Stomach (tissue), 19 donors: ENCODE measurements around the gene KMT5C. TPM values are rescaled to one million over a fixed set of nuclear protein-coding genes. Genes with fewer than 3 reads are reported as not detected.

Experiments
- DNase-seq, 2 donors: peaks; one replicate each; pipeline versions ENCODE4 v3.0.0 to v3.0.0-alpha.2; 2013 to 2019
- H3K27ac ChIP-seq, 5 donors: fragments of 200-600 bp in 4 of 5; sonication (generic) in 4 of 5; one replicate each; pipeline ENCODE4 v1.5.1; 2013 to 2019; ENCODE audit warnings: mild to moderate bottlenecking in 1 of 5, moderate library complexity in 1 of 5
- H3K27me3 ChIP-seq, 3 donors: fragments of 200-600 bp; sonication (generic); one replicate each; pipeline ENCODE4 v1.5.1; 2017 to 2019; ENCODE audit warnings: mixed run types in 1 of 3
- H3K36me3 ChIP-seq, 4 donors: fragments of 200-600 bp; sonication (generic); 1 replicate in 3 of 4; 2 replicates in 1 of 4; pipeline ENCODE4 v1.5.1; 2016 to 2019
- H3K4me1 ChIP-seq, 4 donors: fragments of 200-600 bp; sonication (generic); one replicate each; pipeline ENCODE4 v1.5.1; 2016 to 2019
- H3K4me3 ChIP-seq, 4 donors: fragments of 200-600 bp; sonication (generic) in 3 of 4; one replicate each; pipeline ENCODE4 v1.5.1; 2016 to 2019; ENCODE audit warnings: mild to moderate bottlenecking in 1 of 4
- H3K9me3 ChIP-seq, 4 donors: fragments of 200-600 bp; sonication (generic); one replicate each; pipeline ENCODE4 v1.5.1; 2016 to 2019
- CTCF ChIP-seq, 7 experiments: fragments of 450-650 bp in 4 of 7; fragments of 200-600 bp in 3 of 7; sonication (generic) in 3 of 7; IDR thresholded peaks; one replicate each; pipeline ENCODE4 v1.5.1; 2016 to 2019; ENCODE audit warnings: antibody characterized with exemption in 7 of 7, control low read depth in 2 of 7, mild to moderate bottlenecking in 1 of 7
- EP300 ChIP-seq: sonication (generic); formaldehyde crosslinking; IDR thresholded peaks from one replicate; pipeline ENCODE4 v1.6.1; 2017; ENCODE audit warnings: antibody characterized with exemption
- POLR2A ChIP-seq, 4 donors: fragments of 450-650 bp; IDR thresholded peaks; one replicate each; pipeline ENCODE4 v1.6.1; 2016; ENCODE audit warnings: antibody characterized with exemption in 4 of 4, control low read depth in 2 of 4, mild to moderate bottlenecking in 1 of 4, moderate library complexity in 1 of 4
- POLR2AphosphoS5 ChIP-seq, 3 donors: sonication (generic); formaldehyde crosslinking; IDR thresholded peaks; one replicate each; pipeline ENCODE4 v1.6.1; 2016; ENCODE audit warnings: antibody characterized with exemption in 3 of 3
- WGBS, 5 donors: extraction: QIAGEN DNeasy Blood & Tissue Kit in 3 of 5; methylation state at CpG; one replicate each; pipeline versions ENCODE4 v1.1.5 to v1.1.7; 2013 to 2018; 5-methylcytosine and 5-hydroxymethylcytosine counted together
- intact Hi-C: fragments of 100-400 bp; cut with DNase I; formaldehyde crosslinking; loops from one replicate; pipeline ENCODE4 v1.15.1; 2023; ENCODE audit warnings: low total_unique reads
- long read RNA-seq, 10 donors: transcript quantifications; one replicate each; lab custom pipeline, GENCODE V29; 2026
- polyA plus RNA-seq, 3 donors: library from polyadenylated mRNA; stranded (reverse); fragments of 200-250 nt; gene quantifications; one replicate each; pipeline ENCODE4 v1.2.3, GENCODE V29; 2013
- total RNA-seq, 5 donors: library from RNA; depleted of rRNA; stranded (reverse); fragments of >200 nt; gene quantifications; one replicate each; pipeline versions ENCODE4 v1.1.0 to v1.2.3, GENCODE V29; 2014 to 2016
- donor health status: healthy with polysubstance abuse.
- donor health status: Bipolar disorder and iron deficiency.
- donor health status: healthy.

Gene KMT5C
- total RNA-seq (100 to 1,000 TPM in 2 of 5 donors, 10 to 100 TPM in 2, 1 to 10 TPM in 1; 4.1 to 122 (median 27.7) TPM), polyA plus RNA-seq (1 to 10 TPM; 2.7 to 7.4 (median 5.5) TPM)
- long read RNA-seq, donor 1, partial matches to known transcripts, result 0 of 4 reads
- long read RNA-seq, donor 1, other reads (novel, unspliced or antisense), result 0 of 4 reads
- long read RNA-seq, donor 2, partial matches to known transcripts, result 0 of 2 reads
- long read RNA-seq, donor 2, other reads (novel, unspliced or antisense), result 0 of 2 reads
- long read RNA-seq, donor 3, partial matches to known transcripts, result 0 of 1 reads
- long read RNA-seq, donor 3, other reads (novel, unspliced or antisense), result 0 of 1 reads
- long read RNA-seq, donor 4, result 0 reads
- long read RNA-seq, donor 5, partial matches to known transcripts, result 0 of 3 reads
- long read RNA-seq, donor 5, other reads (novel, unspliced or antisense), result 0 of 3 reads
- long read RNA-seq, donor 6, partial matches to known transcripts, result 0 of 3 reads
- long read RNA-seq, donor 6, other reads (novel, unspliced or antisense), result 0 of 3 reads
- long read RNA-seq, donor 7, partial matches to known transcripts, result 0 of 2 reads
- long read RNA-seq, donor 7, other reads (novel, unspliced or antisense), result 0 of 2 reads
- long read RNA-seq, donor 8, partial matches to known transcripts, result 0 of 1 reads
- long read RNA-seq, donor 8, other reads (novel, unspliced or antisense), result 0 of 1 reads
- long read RNA-seq, donor 9, result 0 reads
- long read RNA-seq, donor 10, partial matches to known transcripts, result 0 of 1 reads
- long read RNA-seq, donor 10, other reads (novel, unspliced or antisense), result 0 of 1 reads

- 0 to 1% (median 0%) methylated on average over 25 to 63 of the region's 63 CpGs for WGBS, 5 donors
- intact Hi-C loops, result no loop called here
- peak; percentile 100 for DNase-seq
Measured at GRCh38 chr19:55339105-55339888, at the start of gene KMT5C. Gene KMT5C, plus strand, starts transcription at chr19:55339876. Its CDS starts 2,061 bp downstream, at chr19:55341937.

DNA sequence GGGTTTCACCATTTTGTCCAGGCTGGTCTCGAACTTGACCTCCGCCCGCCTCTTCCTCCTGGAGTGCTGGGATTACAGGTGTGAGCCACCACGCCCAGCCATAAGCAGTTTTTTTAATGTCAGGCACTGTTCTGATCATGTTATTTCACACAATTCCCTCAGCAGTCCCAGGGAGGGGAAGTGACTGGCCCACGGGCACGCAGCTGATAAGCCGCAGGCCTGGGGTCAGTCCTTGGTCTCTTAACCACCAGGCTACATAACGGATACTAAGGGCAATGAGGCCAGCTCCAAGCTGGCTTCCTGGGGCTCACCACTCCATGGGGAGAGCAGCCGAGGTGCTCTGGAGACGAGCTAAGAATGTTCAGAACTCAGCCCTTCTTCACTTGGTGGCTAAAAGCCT lies 42.4 kb upstream of the KMT5C start:
- 80 to 91% (median 83%) methylated on average over 10 of the region's 10 CpGs for WGBS, 5 donors
- peaks cover 0 to 33% (median 4%) of the 10 kb centered on the region in 4 donors for H3K36me3 ChIP-seq
- no peaks in the 10 kb centered on the region for H3K9me3 ChIP-seq
- H3K4me3 ChIP-seq, result no peak overlapping the region
- intact Hi-C loops, result no loop called here
- peaks cover 0 to 7% (median 0%) of the 10 kb centered on the region in 3 donors for H3K27me3 ChIP-seq
- no peak for TF ChIP-seq CTCF (IDR thresholded peaks at IDR 0.05)
- TF ChIP-seq POLR2AphosphoS5 (IDR thresholded peaks at IDR 0.05), result no peak
- TF ChIP-seq EP300, result no peak
- TF ChIP-seq POLR2A (IDR thresholded peaks at IDR 0.05), result no peak
- peaks cover 7 to 11% (median 11%) of the 10 kb centered on the region in 4 donors for H3K4me1 ChIP-seq
- H3K27ac ChIP-seq, result no peak overlapping the region
- DNase-seq, result no peak

More at GRCh38 chr19:55339105-55339888, at the start of gene KMT5C:
- no peak for TF ChIP-seq POLR2A (IDR thresholded peaks at IDR 0.05)
- peak; percentile 11 to 99 (median 62) for TF ChIP-seq POLR2AphosphoS5 (IDR thresholded peaks at IDR 0.05)
- TF ChIP-seq CTCF (IDR thresholded peaks at IDR 0.05), result peak in 4 of 7 experiments; percentile 15 to 56 (median 36)
- no peak for TF ChIP-seq EP300
- Histone ChIP-seq H3K4me1 (peaks cover 17 to 36% (median 31%) of the 10 kb centered on the region in 4 donors), H3K36me3 (peaks cover 12 to 26% (median 23%) of the 10 kb centered on the region in 4 donors), H3K27me3 (peaks cover 0 to 9% (median 0%) of the 10 kb centered on the region in 3 donors), H3K9me3 (no peaks in the 10 kb centered on the region), H3K4me3 (peak within 1 kb of the TSS; percentile 65 to 89 (median 78)), H3K27ac (peak within 1 kb of the TSS; percentile 83 to 97 (median 96))

- Histone ChIP-seq H3K4me1 (peaks cover 7 to 12% (median 12%) of the 10 kb centered on the region in 4 donors), H3K27me3 (peaks cover 0 to 7% (median 0%) of the 10 kb centered on the region in 3 donors), H3K4me3 (no peak overlapping the region), H3K9me3 (no peaks in the 10 kb centered on the region), H3K36me3 (peaks cover 0 to 35% (median 11%) of the 10 kb centered on the region in 4 donors), H3K27ac (no peak overlapping the region)
- peak in 1 of 2 donors; percentile 3 for DNase-seq
- TF ChIP-seq POLR2A (IDR thresholded peaks at IDR 0.05) (no peak), EP300 (no peak), CTCF (IDR thresholded peaks at IDR 0.05) (no peak), POLR2AphosphoS5 (IDR thresholded peaks at IDR 0.05) (no peak)
- 87 to 92% (median 90%) methylated on average over 10 of the region's 10 CpGs for WGBS, 5 donors
- intact Hi-C loops, result loop anchor here (10.0 kb wide), 1 partner anchor 115 kb away; no protein-coding TSS in a partner anchor
Measured at GRCh38 chr19:55299991-55300390, 39.7 kb upstream of the KMT5C start.
